ENCODE results near the gene KNTC1.

DNA sequence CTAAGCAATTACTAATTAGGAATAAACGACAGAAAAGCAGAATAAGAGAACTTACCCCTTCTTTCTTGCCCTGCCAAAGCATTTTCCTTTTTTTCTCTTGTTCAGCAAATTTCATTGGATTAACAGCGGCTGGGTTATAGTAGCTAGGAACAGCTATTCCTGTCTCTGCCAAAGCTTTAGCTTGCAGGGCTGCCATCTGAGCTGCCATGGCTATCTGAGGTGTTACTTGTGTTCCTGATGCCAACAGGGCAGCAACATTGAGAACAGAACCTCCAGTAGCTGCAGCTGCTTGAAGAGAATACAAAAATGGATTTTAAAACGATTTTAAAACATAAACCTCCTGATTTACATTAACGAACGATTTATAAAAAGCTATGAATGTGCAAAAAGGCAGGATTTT lies 18.9 kb upstream of the KNTC1 start:
- TF ChIP-seq POLR2A (IDR thresholded peaks at IDR 0.05) (no peak), POLR2AphosphoS5 (IDR thresholded peaks at IDR 0.05) (no peak), EP300 (IDR thresholded peaks at IDR 0.05; ENCODE audit: low read depth) (no peak)
- TF ChIP-seq, protein P1, sequence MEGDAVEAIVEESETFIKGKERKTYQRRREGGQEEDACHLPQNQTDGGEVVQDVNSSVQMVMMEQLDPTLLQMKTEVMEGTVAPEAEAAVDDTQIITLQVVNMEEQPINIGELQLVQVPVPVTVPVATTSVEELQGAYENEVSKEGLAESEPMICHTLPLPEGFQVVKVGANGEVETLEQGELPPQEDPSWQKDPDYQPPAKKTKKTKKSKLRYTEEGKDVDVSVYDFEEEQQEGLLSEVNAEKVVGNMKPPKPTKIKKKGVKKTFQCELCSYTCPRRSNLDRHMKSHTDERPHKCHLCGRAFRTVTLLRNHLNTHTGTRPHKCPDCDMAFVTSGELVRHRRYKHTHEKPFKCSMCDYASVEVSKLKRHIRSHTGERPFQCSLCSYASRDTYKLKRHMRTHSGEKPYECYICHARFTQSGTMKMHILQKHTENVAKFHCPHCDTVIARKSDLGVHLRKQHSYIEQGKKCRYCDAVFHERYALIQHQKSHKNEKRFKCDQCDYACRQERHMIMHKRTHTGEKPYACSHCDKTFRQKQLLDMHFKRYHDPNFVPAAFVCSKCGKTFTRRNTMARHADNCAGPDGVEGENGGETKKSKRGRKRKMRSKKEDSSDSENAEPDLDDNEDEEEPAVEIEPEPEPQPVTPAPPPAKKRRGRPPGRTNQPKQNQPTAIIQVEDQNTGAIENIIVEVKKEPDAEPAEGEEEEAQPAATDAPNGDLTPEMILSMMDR (IDR thresholded peaks at IDR 0.05): no peak

All from transverse colon (tissue), 4 donors.